Measurements from ENCODE around the gene SUGP1. TPM values are rescaled to one million over a fixed set of nuclear protein-coding genes. Genes with fewer than 3 reads are reported as not detected.
A peak's percentile ranks its signal among the peaks of the same experiment; 100 is the strongest.

SUGP1 gene
- total and polyA plus RNA-seq, 2 experiments from 2014 or later = 13.1 to 43.7 TPM

DNA sequence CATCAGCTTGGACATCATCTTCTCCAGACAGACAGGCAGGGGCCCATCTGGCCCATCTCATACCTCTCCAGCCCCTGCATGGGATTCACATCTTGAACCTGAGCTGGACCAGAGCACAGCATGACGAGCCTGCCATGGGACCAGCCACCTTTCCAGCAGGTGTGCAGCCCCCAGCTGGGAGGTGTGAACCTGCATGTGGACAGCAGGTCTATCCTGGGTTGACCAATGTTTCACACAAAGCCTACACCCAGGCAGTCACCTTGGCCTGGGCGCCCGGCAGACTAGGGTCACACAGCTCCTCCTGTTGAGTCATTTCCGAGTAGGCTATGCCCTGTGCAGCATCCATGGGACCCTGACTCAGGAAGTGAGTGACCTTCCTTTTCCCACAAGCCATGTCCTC lies 41.8 kb upstream of the SUGP1 start:
- no peak for DNase-seq (ENCODE audit: low spot score)
- Histone ChIP-seq H3K36me3 (replicated peaks; ENCODE audit: insufficient read depth, low read depth) (no peaks in the 10 kb centered on the region), H3K79me2 (no peaks in the 10 kb centered on the region), H3K27ac (no peak overlapping the region), H3K4me2 (no peak overlapping the region), H3K4me1 (ENCODE audit: insufficient read depth) (no peaks in the 10 kb centered on the region), H3K9me3 (ENCODE audit: low read depth) (no peaks in the 10 kb centered on the region), H3K9me2 (replicated peaks; ENCODE audit: insufficient read depth) (no peaks in the 10 kb centered on the region), H3K27me3 (no peaks in the 10 kb centered on the region), H2AFZ (no peak overlapping the region), H4K20me1 (ENCODE audit: insufficient read depth, poor library complexity, severe bottlenecking) (no peaks in the 10 kb centered on the region), H3K4me3 (no peak overlapping the region)
- TF ChIP-seq CTCF (IDR thresholded peaks at IDR 0.05; ENCODE audit: poor library complexity) (no peak), EZH2phosphoT487 (IDR thresholded peaks at IDR 0.05; ENCODE audit: low read depth, severe bottlenecking, unreplicated experiment) (no peak), EZH2 (IDR thresholded peaks at IDR 0.05; ENCODE audit: borderline replicate concordance) (no peak)
- 92% methylated on average over 4 of the region's 4 CpGs for WGBS (ENCODE audit: low lambda C conversion rate, missing lambda C conversion rate)

DNA sequence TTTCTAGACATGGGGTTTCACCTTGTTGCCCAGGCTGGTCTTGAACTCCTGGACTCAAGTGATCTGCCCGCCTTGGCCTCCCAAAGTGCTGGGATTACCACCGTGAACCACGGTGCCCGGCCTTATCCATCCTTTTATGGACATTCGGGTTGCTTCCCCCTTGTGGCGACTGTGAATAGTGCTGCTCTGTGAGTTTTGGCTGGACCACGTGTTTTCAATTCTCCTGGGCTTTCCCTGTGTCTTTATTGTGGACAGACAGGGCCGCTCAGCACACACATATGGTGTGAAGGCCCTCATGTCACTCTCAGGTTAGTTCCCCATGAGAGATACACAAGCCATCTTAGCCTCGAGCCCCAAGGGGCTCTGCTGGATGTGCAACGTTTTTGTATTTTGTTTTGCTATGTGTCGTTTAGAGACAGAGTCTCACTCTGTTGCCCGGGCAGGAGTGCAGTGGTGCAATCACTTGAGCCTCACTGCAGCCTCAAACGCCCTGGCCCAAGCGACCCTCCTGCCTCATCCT lies 40.8 kb upstream of the SUGP1 start:
- no peak overlapping the region for H2AFZ ChIP-seq
- no peak overlapping the region for H3K4me2 ChIP-seq
- H3K4me3 ChIP-seq = no peak overlapping the region
- H3K9me2 ChIP-seq (replicated peaks; ENCODE audit: insufficient read depth) = no peaks in the 10 kb centered on the region
- H3K27me3 ChIP-seq = no peaks in the 10 kb centered on the region
- no peaks in the 10 kb centered on the region for H3K36me3 ChIP-seq (replicated peaks; ENCODE audit: insufficient read depth, low read depth)
- no peaks in the 10 kb centered on the region for H3K4me1 ChIP-seq (ENCODE audit: insufficient read depth)
- WGBS (ENCODE audit: low lambda C conversion rate, missing lambda C conversion rate) = 30% methylated on average over 14 of the region's 14 CpGs
- DNase-seq (ENCODE audit: low spot score) = peak; percentile 85
- H3K9me3 ChIP-seq (ENCODE audit: low read depth) = no peaks in the 10 kb centered on the region
- no peak for TF ChIP-seq EZH2 (IDR thresholded peaks at IDR 0.05; ENCODE audit: borderline replicate concordance)
- peak; percentile 72 for TF ChIP-seq CTCF (IDR thresholded peaks at IDR 0.05; ENCODE audit: poor library complexity)
- no peak overlapping the region for H3K27ac ChIP-seq
- no peaks in the 10 kb centered on the region for H3K79me2 ChIP-seq
- H4K20me1 ChIP-seq (ENCODE audit: insufficient read depth, poor library complexity, severe bottlenecking) = no peaks in the 10 kb centered on the region

DNA sequence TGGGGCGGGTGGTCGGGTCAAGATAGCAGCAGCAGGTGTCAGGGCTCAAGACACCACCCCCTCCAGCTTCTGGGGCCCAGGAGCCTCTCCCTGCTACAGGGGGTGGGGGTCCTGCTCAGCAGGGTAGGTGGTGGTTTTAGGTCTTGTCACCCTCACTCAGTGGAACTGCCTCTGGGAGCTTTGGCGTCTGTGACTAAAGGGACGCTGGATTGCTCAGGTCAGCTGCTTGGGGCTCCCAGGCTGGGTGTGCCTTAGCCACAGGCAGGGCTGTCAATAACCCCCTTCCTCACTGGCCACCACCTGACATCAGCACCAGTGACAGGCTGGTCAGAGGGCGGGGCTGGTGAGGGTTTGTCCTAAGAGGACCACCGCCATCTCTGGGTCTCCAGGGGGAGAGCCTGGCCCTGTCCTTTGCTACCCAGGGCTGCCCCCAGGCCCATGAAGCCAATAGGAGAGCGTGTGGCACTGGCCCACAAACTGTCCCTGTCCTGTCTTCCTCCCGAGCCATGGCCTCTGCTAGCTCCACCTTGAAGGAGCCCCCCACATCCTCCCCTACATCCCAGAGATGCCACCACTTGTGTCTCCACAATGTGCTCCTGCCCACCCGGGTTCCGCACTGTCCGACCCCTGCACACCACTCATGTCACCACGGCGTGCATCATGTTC lies 36.7 kb upstream of the SUGP1 start:
- Histone ChIP-seq H3K4me3 (no peak overlapping the region), H4K20me1 (ENCODE audit: insufficient read depth, poor library complexity, severe bottlenecking) (no peaks in the 10 kb centered on the region), H3K36me3 (replicated peaks; ENCODE audit: insufficient read depth, low read depth) (no peaks in the 10 kb centered on the region), H3K9me2 (replicated peaks; ENCODE audit: insufficient read depth) (no peaks in the 10 kb centered on the region), H3K79me2 (no peaks in the 10 kb centered on the region), H3K4me1 (ENCODE audit: insufficient read depth) (no peaks in the 10 kb centered on the region), H3K27ac (no peak overlapping the region), H2AFZ (no peak overlapping the region), H3K27me3 (no peaks in the 10 kb centered on the region), H3K9me3 (ENCODE audit: low read depth) (no peaks in the 10 kb centered on the region), H3K4me2 (no peak overlapping the region)
- no peak for DNase-seq (ENCODE audit: low spot score)
- 96% methylated on average over 13 of the region's 13 CpGs for WGBS (ENCODE audit: low lambda C conversion rate, missing lambda C conversion rate)
- TF ChIP-seq EZH2 (IDR thresholded peaks at IDR 0.05; ENCODE audit: borderline replicate concordance) (no peak), EZH2phosphoT487 (IDR thresholded peaks at IDR 0.05; ENCODE audit: low read depth, severe bottlenecking, unreplicated experiment) (no peak), CTCF (IDR thresholded peaks at IDR 0.05; ENCODE audit: poor library complexity) (no peak)
